Thymus (tissue), 11 donors: ENCODE results near the gene MED26. TPM values are rescaled to one million over a fixed set of nuclear protein-coding genes. Genes with fewer than 3 reads are reported as not detected.

Experiments used
- DNase-seq, 9 donors: peaks; one replicate each; pipeline ENCODE4 v3.0.0-alpha.2; 2013; ENCODE audit warnings: low spot score in 9 of 9, low read depth in 6 of 9, missing footprints in 1 of 9
- H3K27ac ChIP-seq, 2 donors: one replicate each; pipeline ENCODE4 v1.5.1; 2013; ENCODE audit warnings: control low read depth in 1 of 2, low read depth in 1 of 2, low read length in 1 of 2, mild to moderate bottlenecking in 1 of 2, moderate library complexity in 1 of 2
- H3K27me3 ChIP-seq, 2 donors: one replicate each; pipeline ENCODE4 v1.5.1; 2013; ENCODE audit warnings: low read length in 1 of 2; ENCODE audit not compliant: control insufficient read depth in 2 of 2, insufficient read depth in 1 of 2
- H3K36me3 ChIP-seq, 2 donors: one replicate each; pipeline ENCODE4 v1.5.1; 2013; ENCODE audit warnings: low read length in 1 of 2, mild to moderate bottlenecking in 1 of 2, moderate library complexity in 1 of 2; ENCODE audit not compliant: control insufficient read depth in 2 of 2, insufficient read depth in 2 of 2
- H3K4me1 ChIP-seq, 2 donors: one replicate each; pipeline ENCODE4 v1.5.1; 2013; ENCODE audit warnings: low read length in 2 of 2; ENCODE audit not compliant: control insufficient read depth in 2 of 2, insufficient read depth in 2 of 2
- H3K4me3 ChIP-seq, 2 donors: one replicate each; pipeline ENCODE4 v1.5.1; 2013; ENCODE audit warnings: low read length in 2 of 2, control low read depth in 1 of 2, mild to moderate bottlenecking in 1 of 2
- H3K9me3 ChIP-seq, 2 donors: one replicate each; pipeline ENCODE4 v1.5.1; 2013; ENCODE audit warnings: low read length in 1 of 2, mild to moderate bottlenecking in 1 of 2; ENCODE audit not compliant: control insufficient read depth in 2 of 2, insufficient read depth in 1 of 2
- WGBS: extraction: QIAGEN DNeasy Blood & Tissue Kit; methylation state at CpG from one replicate; pipeline ENCODE4 v1.1.7; 2013; 5-methylcytosine and 5-hydroxymethylcytosine counted together
- polyA plus RNA-seq: library from polyadenylated mRNA; stranded (reverse); fragments of 200-250 nt; gene quantifications from one replicate; pipeline ENCODE4 v1.2.3, GENCODE V29; 2013
- total RNA-seq: library from RNA; stranded (reverse); fragments of 120-200 nt; gene quantifications from one replicate; pipeline ENCODE4 v1.2.4, GENCODE V29; 2013
- donor health status: healthy.

The MED26 gene
- total and polyA plus RNA-seq, 2 donors = 6.2 to 8.1 TPM

DNA sequence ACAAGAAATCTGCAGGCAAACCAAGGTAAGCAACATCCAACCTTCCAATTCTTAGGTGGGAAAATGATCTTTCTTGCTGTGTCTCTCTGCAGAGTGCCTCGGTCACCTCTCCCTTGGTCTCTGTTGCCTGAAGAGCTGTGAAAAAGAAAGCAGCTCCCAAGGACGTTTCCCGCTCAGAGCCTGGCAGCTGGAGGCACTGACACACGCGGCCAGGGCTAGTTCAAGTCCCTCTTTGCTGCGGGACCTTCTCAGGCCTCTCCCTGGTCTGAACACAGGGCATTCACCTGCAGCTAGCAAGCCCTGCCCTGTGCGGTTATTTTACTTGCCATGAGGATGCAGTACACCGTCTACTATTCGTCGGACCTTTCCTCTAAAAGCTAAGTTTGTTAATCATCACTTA lies 3.8 kb downstream of the MED26 start:
- WGBS = 97% methylated on average over 10 of the region's 10 CpGs
- Histone ChIP-seq H3K4me1 (peaks cover 5 to 24% of the 10 kb centered on the region in 2 donors), H3K36me3 (peaks cover 18 to 38% of the 10 kb centered on the region in 2 donors), H3K27ac (no peak overlapping the region), H3K4me3 (no peak overlapping the region), H3K27me3 (no peaks in the 10 kb centered on the region), H3K9me3 (no peaks in the 10 kb centered on the region)
- no peak for DNase-seq

DNA sequence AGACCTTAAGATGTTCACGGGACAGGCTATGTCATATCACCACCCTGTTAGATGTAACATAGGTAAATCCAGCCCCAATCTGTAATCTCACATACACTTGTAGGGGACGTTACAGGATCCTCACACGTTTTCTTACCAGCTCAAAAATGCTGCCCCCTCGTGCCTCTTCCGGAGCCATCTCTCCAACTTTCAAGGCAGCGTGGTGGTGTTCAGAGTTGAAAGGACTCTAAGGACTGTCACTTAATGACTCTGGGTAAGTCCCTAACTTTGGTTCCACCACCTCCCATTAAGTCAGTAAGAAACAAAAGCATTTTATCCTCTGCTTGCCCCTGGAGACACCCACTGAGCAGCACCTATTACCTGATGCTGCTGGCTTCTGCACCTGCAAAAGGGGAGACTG lies 4.4 kb downstream of the MED26 start:
- Histone ChIP-seq H3K27ac (no peak overlapping the region), H3K27me3 (no peaks in the 10 kb centered on the region), H3K4me3 (no peak overlapping the region), H3K4me1 (peaks cover 4 to 18% of the 10 kb centered on the region in 2 donors), H3K36me3 (peaks cover 18 to 38% of the 10 kb centered on the region in 2 donors), H3K9me3 (no peaks in the 10 kb centered on the region)
- WGBS = 92% methylated on average over 6 of the region's 6 CpGs
- DNase-seq = no peak

- no peaks in the 10 kb centered on the region for H3K9me3 ChIP-seq
- no peak for DNase-seq
- H3K27ac ChIP-seq = no peak overlapping the region
- 98% methylated on average over 2 of the region's 2 CpGs for WGBS
- peaks cover 18 to 38% of the 10 kb centered on the region in 2 donors for H3K36me3 ChIP-seq
- no peak overlapping the region for H3K4me3 ChIP-seq
- H3K4me1 ChIP-seq = peaks cover 4 to 18% of the 10 kb centered on the region in 2 donors
- H3K27me3 ChIP-seq = no peaks in the 10 kb centered on the region
Observed at GRCh38 chr19:16623066-16623465, 4.9 kb downstream of the MED26 start.

DNA sequence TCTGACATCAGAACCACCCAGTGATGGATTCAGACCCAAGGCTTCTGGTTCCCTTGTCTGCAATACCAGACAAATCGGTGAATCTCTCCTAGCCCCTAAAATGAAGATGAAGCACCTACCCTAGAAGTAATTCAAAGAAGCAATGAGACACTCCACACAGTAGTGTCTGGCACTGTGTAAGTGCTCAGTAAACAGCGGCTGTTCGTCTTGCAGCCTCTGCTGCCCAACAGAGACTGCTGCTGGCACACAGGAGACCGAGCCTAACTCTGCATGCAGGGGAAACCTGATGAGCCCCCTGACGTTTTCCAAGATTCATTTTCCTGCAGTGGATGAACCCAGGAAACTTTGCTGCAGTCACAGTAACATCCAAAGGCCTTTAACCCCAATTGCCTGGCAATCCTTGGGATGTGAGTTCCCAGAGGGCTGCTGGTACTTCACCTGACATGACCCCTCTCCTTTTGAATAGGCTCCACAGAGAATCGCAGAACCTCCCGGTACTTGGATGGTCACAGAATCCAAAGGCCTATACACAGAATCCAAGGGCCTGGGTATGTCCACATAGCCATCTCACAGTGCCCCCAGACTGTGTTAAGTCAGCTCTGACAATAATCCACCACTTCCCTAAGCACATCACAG lies 6.7 kb downstream of the MED26 start:
- 95% methylated on average over 7 of the region's 7 CpGs for WGBS
- Histone ChIP-seq H3K27me3 (no peaks in the 10 kb centered on the region), H3K9me3 (no peaks in the 10 kb centered on the region), H3K4me1 (peaks cover 1 to 14% of the 10 kb centered on the region in 2 donors), H3K4me3 (no peak overlapping the region), H3K36me3 (peaks cover 18 to 35% of the 10 kb centered on the region in 2 donors), H3K27ac (no peak overlapping the region)
- no peak for DNase-seq

- H3K27me3 ChIP-seq = no peaks in the 10 kb centered on the region
- no peak overlapping the region for H3K27ac ChIP-seq
- WGBS = 92% methylated on average over 3 of the region's 3 CpGs
- H3K4me3 ChIP-seq = no peak overlapping the region
- no peaks in the 10 kb centered on the region for H3K9me3 ChIP-seq
- peaks cover 18 to 31% of the 10 kb centered on the region in 2 donors for H3K36me3 ChIP-seq
- no peak for DNase-seq
- peaks cover 6 to 14% of the 10 kb centered on the region in 2 donors for H3K4me1 ChIP-seq
Observed at GRCh38 chr19:16620584-16620983, 7.4 kb downstream of the MED26 start.

DNA sequence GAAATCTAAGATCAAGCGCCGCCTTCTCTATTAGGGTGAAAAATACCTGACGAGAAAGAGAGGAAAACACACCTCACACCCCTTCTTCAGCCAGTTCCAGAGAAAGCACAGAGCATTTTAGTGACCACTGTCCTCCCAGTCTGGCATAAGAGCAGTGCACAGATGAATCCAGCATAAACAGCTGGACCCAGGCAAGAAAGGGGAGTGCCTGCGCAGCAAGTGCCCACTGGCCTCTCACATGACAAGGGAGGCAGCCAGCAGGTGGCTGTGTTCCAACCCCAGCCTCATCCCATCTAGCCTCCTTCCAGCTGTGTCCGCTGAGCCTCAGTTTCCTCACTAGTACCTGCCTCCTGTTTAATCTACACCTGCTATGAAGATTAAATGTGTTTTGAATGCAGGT lies 8.0 kb downstream of the MED26 start:
- Histone ChIP-seq H3K36me3 (peaks cover 18 to 26% of the 10 kb centered on the region in 2 donors), H3K4me3 (no peak overlapping the region), H3K27me3 (no peaks in the 10 kb centered on the region), H3K4me1 (peaks cover 7 to 15% of the 10 kb centered on the region in 2 donors), H3K9me3 (no peaks in the 10 kb centered on the region), H3K27ac (no peak overlapping the region)
- 96% methylated on average over 5 of the region's 5 CpGs for WGBS
- DNase-seq = no peak

GRCh38 chr19:16619457-16619856 lies 8.5 kb downstream of the MED26 start:
- Histone ChIP-seq H3K4me3 (no peak overlapping the region), H3K36me3 (peaks cover 13 to 21% of the 10 kb centered on the region in 2 donors), H3K9me3 (no peaks in the 10 kb centered on the region), H3K27ac (no peak overlapping the region), H3K27me3 (no peaks in the 10 kb centered on the region), H3K4me1 (peaks cover 10 to 17% of the 10 kb centered on the region in 2 donors)
- WGBS = 91% methylated on average over 7 of the region's 7 CpGs
- DNase-seq = no peak

GRCh38 chr19:16618248-16618647 lies 9.8 kb downstream of the MED26 start:
- no peak for DNase-seq
- no peak overlapping the region for H3K27ac ChIP-seq
- WGBS = 96% methylated on average over 7 of the region's 7 CpGs
- H3K9me3 ChIP-seq = no peaks in the 10 kb centered on the region
- peaks cover 3 to 12% of the 10 kb centered on the region in 2 donors for H3K36me3 ChIP-seq
- peaks cover 14 to 19% of the 10 kb centered on the region in 2 donors for H3K4me1 ChIP-seq
- no peak overlapping the region for H3K4me3 ChIP-seq
- H3K27me3 ChIP-seq = no peaks in the 10 kb centered on the region

DNA sequence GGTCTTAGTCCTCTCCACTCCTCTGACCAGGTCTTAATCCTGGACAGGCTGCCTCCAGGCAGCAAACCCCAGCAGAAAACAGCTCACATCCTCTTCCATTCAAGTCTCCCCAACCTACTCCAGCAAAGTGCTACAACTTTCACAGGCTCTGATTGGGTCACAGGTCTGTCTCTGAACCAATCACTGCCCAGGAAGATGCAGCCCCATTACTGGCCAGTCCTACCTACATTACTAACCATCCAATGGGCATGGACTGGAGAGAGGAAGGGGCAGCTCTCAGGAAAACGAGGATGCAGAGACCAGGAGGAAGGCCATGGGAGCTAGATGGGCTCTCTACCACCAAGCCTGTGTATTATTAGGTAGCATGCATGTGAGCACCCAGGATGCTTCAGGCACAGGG lies 12.2 kb downstream of the MED26 start:
- Histone ChIP-seq H3K9me3 (no peaks in the 10 kb centered on the region), H3K4me3 (no peak overlapping the region), H3K27ac (no peak overlapping the region), H3K4me1 (peaks cover 14 to 19% of the 10 kb centered on the region in 2 donors), H3K27me3 (no peaks in the 10 kb centered on the region), H3K36me3 (peaks cover 3% of the 10 kb centered on the region in 2 donors)
- 87% methylated on average over 1 of the region's 1 CpG for WGBS
- DNase-seq = no peak
